Stimulated activated memory B cell treated with anti-CD40 and anti-IgM and Interleukin-4, amounts not matched to agents 10 μg/mL and 1 μg/mL and 100 μg/mL, for 72 hours (primary cell): ENCODE data around the gene ANAPC15.
A peak's percentile ranks its signal among the peaks of the same experiment; 100 is the strongest.

ENCODE experiments used
- ATAC-seq: fragments of 150-1000 bp; cut with Tn5 transposase; 2 replicates; pipeline ENCODE4 v1.10.0; 2021
- H3K27ac Mint-ChIP-seq: one replicate; pipeline ENCODE4 v1.8.0; 2022; ENCODE audit warnings: mild to moderate bottlenecking, mixed read lengths
- H3K27me3 Mint-ChIP-seq: one replicate; pipeline ENCODE4 v1.8.0; 2022; ENCODE audit warnings: mixed read lengths
- H3K36me3 Mint-ChIP-seq: one replicate; pipeline ENCODE4 v1.8.0; 2022; ENCODE audit warnings: mixed read lengths
- H3K4me1 Mint-ChIP-seq: one replicate; pipeline ENCODE4 v1.8.0; 2022; ENCODE audit warnings: mixed read lengths
- H3K4me3 Mint-ChIP-seq: one replicate; pipeline ENCODE4 v1.8.0; 2022; ENCODE audit warnings: mild to moderate bottlenecking, moderate library complexity, mixed read lengths
- H3K9me3 Mint-ChIP-seq: one replicate; pipeline ENCODE4 v1.8.0; 2022; ENCODE audit warnings: mixed read lengths

The ANAPC15 gene

GRCh38 chr11:72083414-72083813 is 29.1 kb downstream of the ANAPC15 start:
- peaks cover 9% of the 10 kb centered on the region for H3K36me3 Mint-ChIP-seq
- no peak overlapping the region for H3K4me3 Mint-ChIP-seq
- H3K9me3 Mint-ChIP-seq: no peaks in the 10 kb centered on the region
- H3K27ac Mint-ChIP-seq: no peak overlapping the region
- H3K4me1 Mint-ChIP-seq: peaks cover 42% of the 10 kb centered on the region
- no peak for ATAC-seq
- H3K27me3 Mint-ChIP-seq: no peaks in the 10 kb centered on the region

- Mint-ChIP-seq H3K27me3 (no peaks in the 10 kb centered on the region), H3K4me3 (peak overlapping the region; percentile 99), H3K4me1 (peaks cover 49% of the 10 kb centered on the region)
These were observed 30.6 kb downstream of the ANAPC15 start for GRCh38 chr11:72081821-72082453.

GRCh38 chr11:72081184-72081644 is 31.3 kb downstream of the ANAPC15 start:
- Mint-ChIP-seq H3K9me3 (no peaks in the 10 kb centered on the region), H3K4me3 (peak overlapping the region; percentile 99), H3K4me1 (peaks cover 53% of the 10 kb centered on the region), H3K27ac (peak overlapping the region; percentile 94), H3K27me3 (no peaks in the 10 kb centered on the region), H3K36me3 (peaks cover 10% of the 10 kb centered on the region)
- ATAC-seq: no peak

More at GRCh38 chr11:72081821-72082453, 30.6 kb downstream of the ANAPC15 start:
- H3K36me3 Mint-ChIP-seq: peaks cover 8% of the 10 kb centered on the region
- H3K27ac Mint-ChIP-seq: peak overlapping the region; percentile 94
- ATAC-seq: no peak
- no peaks in the 10 kb centered on the region for H3K9me3 Mint-ChIP-seq

- no peaks in the 10 kb centered on the region for H3K9me3 Mint-ChIP-seq
- peak within 1 kb of the TSS; percentile 99 for H3K4me3 Mint-ChIP-seq
- ATAC-seq: peak; percentile 98
- peaks cover 11% of the 10 kb centered on the region for H3K36me3 Mint-ChIP-seq
- peaks cover 55% of the 10 kb centered on the region for H3K4me1 Mint-ChIP-seq
- peak within 1 kb of the TSS; percentile 94 for H3K27ac Mint-ChIP-seq
- no peaks in the 10 kb centered on the region for H3K27me3 Mint-ChIP-seq
These were observed 31.9 kb downstream of the ANAPC15 start, which contains the start of the genes LRRC51 and NUMA1 for GRCh38 chr11:72080326-72081183. LRRC51 (plus strand) TSS chr11:72080850; CDS start chr11:72089084, 8,234 bp downstream. NUMA1 (minus strand) TSS chr11:72080542; CDS start chr11:72035943, 44,599 bp downstream.

- no peak for ATAC-seq
- Mint-ChIP-seq H3K4me1 (peaks cover 59% of the 10 kb centered on the region), H3K27ac (peak overlapping the region; percentile 94)
These were observed 32.6 kb downstream of the ANAPC15 start for GRCh38 chr11:72079819-72080325.

GRCh38 chr11:72078477-72078876 is 34.0 kb downstream of the ANAPC15 start:
- no peaks in the 10 kb centered on the region for H3K9me3 Mint-ChIP-seq
- ATAC-seq: no peak
- peaks cover 59% of the 10 kb centered on the region for H3K4me1 Mint-ChIP-seq
- H3K4me3 Mint-ChIP-seq: peak overlapping the region; percentile 42
- no peak overlapping the region for H3K27ac Mint-ChIP-seq
- H3K36me3 Mint-ChIP-seq: peaks cover 16% of the 10 kb centered on the region
- no peaks in the 10 kb centered on the region for H3K27me3 Mint-ChIP-seq

More at GRCh38 chr11:72079819-72080325, 32.6 kb downstream of the ANAPC15 start:
- Mint-ChIP-seq H3K4me3 (peak overlapping the region; percentile 99), H3K9me3 (no peaks in the 10 kb centered on the region), H3K27me3 (no peaks in the 10 kb centered on the region), H3K36me3 (peaks cover 14% of the 10 kb centered on the region)

GRCh38 chr11:72075756-72076155 is 36.7 kb downstream of the ANAPC15 start:
- H3K4me1 Mint-ChIP-seq: peaks cover 39% of the 10 kb centered on the region
- H3K27ac Mint-ChIP-seq: peak overlapping the region; percentile 27

GRCh38 chr11:72075109-72075508 is 37.4 kb downstream of the ANAPC15 start:
- no peaks in the 10 kb centered on the region for H3K9me3 Mint-ChIP-seq
- peaks cover 20% of the 10 kb centered on the region for H3K36me3 Mint-ChIP-seq
- H3K27ac Mint-ChIP-seq: peak overlapping the region; percentile 27
- no peak overlapping the region for H3K4me3 Mint-ChIP-seq
- peaks cover 39% of the 10 kb centered on the region for H3K4me1 Mint-ChIP-seq
- ATAC-seq: no peak
- H3K27me3 Mint-ChIP-seq: no peaks in the 10 kb centered on the region

More at GRCh38 chr11:72075756-72076155, 36.7 kb downstream of the ANAPC15 start:
- Mint-ChIP-seq H3K27me3 (no peaks in the 10 kb centered on the region), H3K36me3 (peaks cover 20% of the 10 kb centered on the region), H3K9me3 (no peaks in the 10 kb centered on the region), H3K4me3 (no peak overlapping the region)
- ATAC-seq: no peak

- Mint-ChIP-seq H3K27ac (no peak overlapping the region), H3K9me3 (no peaks in the 10 kb centered on the region), H3K4me3 (no peak overlapping the region), H3K27me3 (no peaks in the 10 kb centered on the region), H3K4me1 (peaks cover 34% of the 10 kb centered on the region), H3K36me3 (peaks cover 33% of the 10 kb centered on the region)
- no peak for ATAC-seq
These were observed 40.1 kb downstream of the ANAPC15 start for GRCh38 chr11:72072348-72072747.

- H3K9me3 Mint-ChIP-seq: no peaks in the 10 kb centered on the region
- peaks cover 28% of the 10 kb centered on the region for H3K36me3 Mint-ChIP-seq
- H3K4me3 Mint-ChIP-seq: no peak overlapping the region
- no peaks in the 10 kb centered on the region for H3K27me3 Mint-ChIP-seq
- peaks cover 24% of the 10 kb centered on the region for H3K4me1 Mint-ChIP-seq
- ATAC-seq: no peak
- H3K27ac Mint-ChIP-seq: peak overlapping the region; percentile 79
These were observed 42.0 kb downstream of the ANAPC15 start for GRCh38 chr11:72070491-72070890.

- Mint-ChIP-seq H3K9me3 (no peaks in the 10 kb centered on the region), H3K36me3 (peaks cover 26% of the 10 kb centered on the region), H3K27ac (peak overlapping the region; percentile 79), H3K4me1 (peaks cover 20% of the 10 kb centered on the region), H3K27me3 (no peaks in the 10 kb centered on the region), H3K4me3 (no peak overlapping the region)
- peak; percentile 75 for ATAC-seq
These were observed 42.7 kb downstream of the ANAPC15 start for GRCh38 chr11:72069787-72070251.

- no peak overlapping the region for H3K4me3 Mint-ChIP-seq
- H3K27ac Mint-ChIP-seq: peak overlapping the region; percentile 79
- H3K4me1 Mint-ChIP-seq: peaks cover 20% of the 10 kb centered on the region
- H3K36me3 Mint-ChIP-seq: peaks cover 26% of the 10 kb centered on the region
- ATAC-seq: no peak
- H3K27me3 Mint-ChIP-seq: no peaks in the 10 kb centered on the region
- H3K9me3 Mint-ChIP-seq: no peaks in the 10 kb centered on the region
These were observed 43.3 kb downstream of the ANAPC15 start for GRCh38 chr11:72069200-72069599.

GRCh38 chr11:72067676-72068075 is 44.8 kb downstream of the ANAPC15 start:
- Mint-ChIP-seq H3K27me3 (no peaks in the 10 kb centered on the region), H3K9me3 (no peaks in the 10 kb centered on the region), H3K4me3 (no peak overlapping the region), H3K4me1 (peaks cover 20% of the 10 kb centered on the region), H3K36me3 (peaks cover 19% of the 10 kb centered on the region), H3K27ac (no peak overlapping the region)
- no peak for ATAC-seq

GRCh38 chr11:72067266-72067665 is 45.2 kb downstream of the ANAPC15 start:
- no peaks in the 10 kb centered on the region for H3K27me3 Mint-ChIP-seq
- peaks cover 19% of the 10 kb centered on the region for H3K36me3 Mint-ChIP-seq
- H3K4me1 Mint-ChIP-seq: peaks cover 23% of the 10 kb centered on the region
- ATAC-seq: no peak
- no peak overlapping the region for H3K27ac Mint-ChIP-seq
- H3K9me3 Mint-ChIP-seq: no peaks in the 10 kb centered on the region
- H3K4me3 Mint-ChIP-seq: no peak overlapping the region

GRCh38 chr11:72066855-72067254 is 45.6 kb downstream of the ANAPC15 start:
- ATAC-seq: no peak
- Mint-ChIP-seq H3K27ac (no peak overlapping the region), H3K9me3 (no peaks in the 10 kb centered on the region), H3K4me3 (no peak overlapping the region), H3K4me1 (peaks cover 27% of the 10 kb centered on the region), H3K36me3 (peaks cover 22% of the 10 kb centered on the region), H3K27me3 (no peaks in the 10 kb centered on the region)
